B cell (primary cell): Measurements from ENCODE around the gene ARL3. TPM values are rescaled to one million over a fixed set of nuclear protein-coding genes. Genes with fewer than 3 reads are reported as not detected.

Experiments used
- ATAC-seq: fragments of 200-7000 bp; cut with Tn5 transposase; one replicate; pipeline ENCODE4 v1.10.0; 2021; ENCODE audit warnings: low read depth, mild to moderate bottlenecking, moderate number of reproducible peaks, moderate library complexity
- CTCF ChIA-PET: fragments of 350-600 bp; sonication (Branson Sonifier 250); formaldehyde crosslinking; loops from one replicate; lab custom pipeline; 2021; ENCODE audit warnings: antibody characterized with exemption, inconsistent platforms; lab: Charles Lee
- POLR2A ChIA-PET: fragments of 350-600 bp; sonication (Branson Sonifier 250); formaldehyde crosslinking; loops from one replicate; lab custom pipeline; 2021; ENCODE audit warnings: antibody characterized with exemption; lab: Charles Lee
- DNase-seq: peaks from one replicate; pipeline ENCODE4 v3.0.0; 2013
- H2AFZ ChIP-seq: 2 replicates; pipeline ENCODE4 v1.6.1; 2012; ENCODE audit warnings: mild to moderate bottlenecking, low read depth, low read length; ENCODE audit not compliant: insufficient read depth, poor library complexity, severe bottlenecking
- H3K27ac ChIP-seq, 2 donors: 1 replicate in 1 of 2; 2 replicates in 1 of 2; pipeline ENCODE4 v1.5.1; 2012 to 2013; ENCODE audit warnings: low read length in 2 of 2, mild to moderate bottlenecking in 2 of 2, moderate library complexity in 1 of 2
- H3K27me3 ChIP-seq, 4 experiments: fragments of 200-600 bp in 1 of 4; sonication (generic) in 1 of 4; replicated peaks in 1 of 4; 1 replicate in 2 of 4; 2 replicates in 2 of 4; pipeline versions ENCODE4 v1.6.1 to v1.7.0; 2013 to 2016; ENCODE audit warnings: low read length in 3 of 4, mild to moderate bottlenecking in 2 of 4, mixed read lengths in 1 of 4, moderate library complexity in 1 of 4; ENCODE audit not compliant: insufficient read depth in 4 of 4, control insufficient read depth in 3 of 4; ENCODE audit errors: control extremely low read depth in 1 of 4
- H3K36me3 ChIP-seq, 2 experiments: replicated peaks in 1 of 2; 1 replicate in 1 of 2; 2 replicates in 1 of 2; pipeline versions ENCODE4 v1.6.1 to v1.7.1; 2013; ENCODE audit warnings: low read length in 1 of 2; ENCODE audit not compliant: insufficient read depth in 2 of 2, control insufficient read depth in 1 of 2; ENCODE audit errors: control extremely low read depth in 1 of 2, extremely low read depth in 1 of 2
- H3K4me1 ChIP-seq, 2 donors: fragments of 200-600 bp in 1 of 2; sonication (generic) in 1 of 2; 1 replicate in 1 of 2; 2 replicates in 1 of 2; pipeline versions ENCODE4 v1.5.1 to v1.6.1; 2013 to 2017; ENCODE audit warnings: low read length in 2 of 2; ENCODE audit not compliant: control insufficient read depth in 2 of 2, insufficient read depth in 2 of 2
- H3K4me2 ChIP-seq: replicated peaks from 2 replicates; pipeline ENCODE3; 2012; ENCODE audit warnings: mild to moderate bottlenecking, low read depth, low read length; ENCODE audit not compliant: poor library complexity, severe bottlenecking
- H3K4me3 ChIP-seq, 5 experiments: fragments of 200-600 bp in 1 of 5; sonication (generic) in 1 of 5; 1 replicate in 3 of 5; 2 replicates in 2 of 5; pipeline versions ENCODE4 v1.5.1 to v1.7.0; 2011 to 2016; ENCODE audit warnings: low read length in 4 of 5, mild to moderate bottlenecking in 4 of 5, low read depth in 2 of 5, control low read depth in 1 of 5, moderate library complexity in 1 of 5; ENCODE audit not compliant: insufficient read depth in 1 of 5; ENCODE audit errors: control extremely low read depth in 1 of 5, extremely low read depth in 1 of 5
- H3K79me2 ChIP-seq: fragments of 200-600 bp; sonication (generic); one replicate; pipeline ENCODE4 v1.6.0; 2016; ENCODE audit warnings: low read length; ENCODE audit not compliant: control insufficient read depth, insufficient read depth
- H3K9ac ChIP-seq: fragments of 200-600 bp; sonication (generic); 2 replicates; pipeline ENCODE4 v1.6.1; 2017; ENCODE audit warnings: mild to moderate bottlenecking, low read length, moderate library complexity
- H3K9me3 ChIP-seq, 3 donors: one replicate each; pipeline versions ENCODE4 v1.6.1 to v1.7.1; 2013; ENCODE audit warnings: low read length in 2 of 3; ENCODE audit not compliant: control insufficient read depth in 2 of 3, insufficient read depth in 1 of 3; ENCODE audit errors: control extremely low read depth in 1 of 3
- H4K20me1 ChIP-seq: 2 replicates; pipeline ENCODE4 v1.6.0; 2012; ENCODE audit warnings: mild to moderate bottlenecking, low read length; ENCODE audit not compliant: insufficient read depth, control insufficient read depth, poor library complexity, severe bottlenecking
- H3K27ac Mint-ChIP-seq: one replicate; pipeline ENCODE4 v1.8.0; 2021; ENCODE audit warnings: mixed read lengths
- H3K27me3 Mint-ChIP-seq: one replicate; pipeline ENCODE4 v1.8.0; 2021; ENCODE audit warnings: mixed read lengths
- H3K4me1 Mint-ChIP-seq: one replicate; pipeline ENCODE4 v1.8.0; 2021; ENCODE audit warnings: mixed read lengths
- H3K4me3 Mint-ChIP-seq: one replicate; pipeline ENCODE4 v1.8.0; 2021; ENCODE audit warnings: mixed read lengths
- H3K9me3 Mint-ChIP-seq: one replicate; pipeline ENCODE4 v1.8.0; 2022; ENCODE audit warnings: mixed read lengths; ENCODE audit not compliant: insufficient read depth
- EZH2 ChIP-seq: IDR thresholded peaks from 2 replicates; pipeline ENCODE4 v1.6.1; 2012; ENCODE audit warnings: borderline replicate concordance, low read depth, mild to moderate bottlenecking, moderate library complexity, low read length; ENCODE audit not compliant: insufficient read depth, poor library complexity, severe bottlenecking
- WGBS: methylation state at CpG from one replicate; pipeline ENCODE4 v1.1.5; 2013; ENCODE audit warnings: missing lambda C conversion rate; ENCODE audit not compliant: insufficient coverage; 5-methylcytosine and 5-hydroxymethylcytosine counted together
- intact Hi-C: fragments of 100-400 bp; cut with micrococcal nuclease; formaldehyde crosslinking; loops from one replicate; pipeline ENCODE4 v1.10.0; 2022
- polyA plus RNA-seq: library from polyadenylated mRNA; depleted of rRNA; stranded (reverse); fragments of >200 nt; gene quantifications from 2 replicates; pipeline ENCODE4 v1.2.3, GENCODE V29; 2012
- total RNA-seq, 2 donors: library from RNA; stranded (reverse); fragments of 120-200 nt in 1 of 2; gene quantifications; 1 replicate in 1 of 2; 2 replicates in 1 of 2; pipeline versions ENCODE4 v1.2.3 to v1.2.4, GENCODE V29; 2013 to 2022
- TF ChIP-seq, protein P1 (sequence below): fragments of 200-600 bp; IDR thresholded peaks from one replicate; pipeline ENCODE4 v1.8.0; 2022; ENCODE audit warnings: antibody characterized with exemption, mild to moderate bottlenecking

ARL3 gene
- total and polyA plus RNA-seq, 2 donors (not counting 1 experiment from before 2014, with no cell fraction given): 0.91 to 5.5 TPM

- Histone ChIP-seq H3K9ac (no peak overlapping the region), H3K4me3 (no peak overlapping the region), H3K4me1 (peaks cover 13% of the 10 kb centered on the region in 2 donors), H3K27me3 (no peaks in the 10 kb centered on the region), H3K79me2 (no peaks in the 10 kb centered on the region), H3K36me3 (no peaks in the 10 kb centered on the region), H4K20me1 (no peaks in the 10 kb centered on the region), H3K27ac (no peak overlapping the region), H3K9me3 (no peaks in the 10 kb centered on the region), H2AFZ (no peak overlapping the region), H3K4me2 (no peak overlapping the region)
- Mint-ChIP-seq H3K27ac (no peak overlapping the region), H3K27me3 (no peaks in the 10 kb centered on the region), H3K4me3 (no peak overlapping the region), H3K9me3 (no peaks in the 10 kb centered on the region), H3K4me1 (peaks cover 14% of the 10 kb centered on the region)
- peak; percentile 14 for DNase-seq
- intact Hi-C loops: no loop called here
- TF ChIP-seq, protein P1, sequence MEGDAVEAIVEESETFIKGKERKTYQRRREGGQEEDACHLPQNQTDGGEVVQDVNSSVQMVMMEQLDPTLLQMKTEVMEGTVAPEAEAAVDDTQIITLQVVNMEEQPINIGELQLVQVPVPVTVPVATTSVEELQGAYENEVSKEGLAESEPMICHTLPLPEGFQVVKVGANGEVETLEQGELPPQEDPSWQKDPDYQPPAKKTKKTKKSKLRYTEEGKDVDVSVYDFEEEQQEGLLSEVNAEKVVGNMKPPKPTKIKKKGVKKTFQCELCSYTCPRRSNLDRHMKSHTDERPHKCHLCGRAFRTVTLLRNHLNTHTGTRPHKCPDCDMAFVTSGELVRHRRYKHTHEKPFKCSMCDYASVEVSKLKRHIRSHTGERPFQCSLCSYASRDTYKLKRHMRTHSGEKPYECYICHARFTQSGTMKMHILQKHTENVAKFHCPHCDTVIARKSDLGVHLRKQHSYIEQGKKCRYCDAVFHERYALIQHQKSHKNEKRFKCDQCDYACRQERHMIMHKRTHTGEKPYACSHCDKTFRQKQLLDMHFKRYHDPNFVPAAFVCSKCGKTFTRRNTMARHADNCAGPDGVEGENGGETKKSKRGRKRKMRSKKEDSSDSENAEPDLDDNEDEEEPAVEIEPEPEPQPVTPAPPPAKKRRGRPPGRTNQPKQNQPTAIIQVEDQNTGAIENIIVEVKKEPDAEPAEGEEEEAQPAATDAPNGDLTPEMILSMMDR: no peak
- no peak for TF ChIP-seq EZH2
- ChIA-PET POLR2A (interaction anchor here (0.5 to 0.6 kb wide), 2 partner anchors 24 to 156 kb away, joined by 3 read pairs; no protein-coding TSS in a partner anchor), CTCF (interaction anchor here (1.3 kb wide), 1 partner anchor 9 kb away, joined by 5 read pairs; no protein-coding TSS in a partner anchor)
- no peak for ATAC-seq
- WGBS: 82% methylated on average over 4 of the region's 7 CpGs
Measured at GRCh38 chr10:102669206-102670064, 44.8 kb downstream of the ARL3 start.
